ENCODE measurements around the gene AMPD1. TPM values are rescaled to one million over a fixed set of nuclear protein-coding genes. Genes with fewer than 3 reads are reported as not detected.

AMPD1 gene
- total RNA-seq, 4 donors from 2014 or later, result 0.82 to 3.2 (median 1.9) TPM; not detected in 1

- intact Hi-C loops (cut with DNase I; ENCODE audit: low total_unique reads) (no loop called here), in situ Hi-C loops (cut with MboI; ENCODE audit: low pct_ligation_motif_present in 1 of 4, low pct_unique_long_range_greater_than_20kb in 1 of 4, low sequenced_read_pairs in 3 of 4) (loop anchor here in 1 of 4 donors (25.0 kb wide), 1 partner anchor 115 kb away; the partner anchor contains the start of gene BCAS2)
- WGBS, 2 donors (ENCODE audit: low coverage in 1 of 2), result 86 to 94% methylated on average over 2 to 5 of the region's 5 CpGs
- H3K27ac ChIP-seq, result peak overlapping the region in 1 of 4 donors; percentile 27
- H3K27me3 ChIP-seq, result no peaks in the 10 kb centered on the region
- H3K36me3 ChIP-seq, result peaks cover 0 to 16% (median 7%) of the 10 kb centered on the region in 4 donors
- no peak for DNase-seq
- no peak overlapping the region for H3K4me3 ChIP-seq
- H3K9me3 ChIP-seq, result no peaks in the 10 kb centered on the region
- no peak for TF ChIP-seq EP300 (IDR thresholded peaks at IDR 0.05; ENCODE audit: low read depth)
- TF ChIP-seq CTCF (IDR thresholded peaks at IDR 0.05), result no peak
- TF ChIP-seq POLR2AphosphoS5 (IDR thresholded peaks at IDR 0.05), result no peak
- no peak for TF ChIP-seq POLR2A (IDR thresholded peaks at IDR 0.05)
- no peaks in the 10 kb centered on the region for H3K4me1 ChIP-seq
Observed at GRCh38 chr1:114702737-114703136, 7.4 kb upstream of the AMPD1 start.

GRCh38 chr1:114701931-114702330 is 6.6 kb upstream of the AMPD1 start:
- intact Hi-C loops (cut with DNase I; ENCODE audit: low total_unique reads), result no loop called here
- TF ChIP-seq POLR2AphosphoS5 (IDR thresholded peaks at IDR 0.05) (no peak), EP300 (IDR thresholded peaks at IDR 0.05; ENCODE audit: low read depth) (no peak), CTCF (IDR thresholded peaks at IDR 0.05) (no peak), POLR2A (IDR thresholded peaks at IDR 0.05) (no peak)
- no peaks in the 10 kb centered on the region for H3K9me3 ChIP-seq
- no peak for DNase-seq
- 69 to 71% methylated on average over 2 of the region's 2 CpGs for WGBS, 2 donors (ENCODE audit: low coverage in 1 of 2)
- H3K27me3 ChIP-seq, result no peaks in the 10 kb centered on the region
- H3K4me3 ChIP-seq, result no peak overlapping the region
- no peaks in the 10 kb centered on the region for H3K4me1 ChIP-seq
- no peak overlapping the region for H3K27ac ChIP-seq
- in situ Hi-C loops (cut with MboI; ENCODE audit: low pct_ligation_motif_present in 1 of 4, low pct_unique_long_range_greater_than_20kb in 1 of 4, low sequenced_read_pairs in 3 of 4), result loop anchor here in 1 of 4 donors (25.0 kb wide), 1 partner anchor 115 kb away; the partner anchor contains the start of gene BCAS2
- H3K36me3 ChIP-seq, result peaks cover 0 to 8% (median 4%) of the 10 kb centered on the region in 4 donors

GRCh38 chr1:114700036-114700600 is 4.8 kb upstream of the AMPD1 start:
- Histone ChIP-seq H3K4me3 (no peak overlapping the region), H3K27ac (no peak overlapping the region), H3K9me3 (no peaks in the 10 kb centered on the region), H3K36me3 (no peaks in the 10 kb centered on the region), H3K4me1 (no peaks in the 10 kb centered on the region), H3K27me3 (no peaks in the 10 kb centered on the region)
- DNase-seq, result no peak
- in situ Hi-C loops (cut with MboI; ENCODE audit: low pct_ligation_motif_present in 1 of 4, low pct_unique_long_range_greater_than_20kb in 1 of 4, low sequenced_read_pairs in 3 of 4) (loop anchor here in 1 of 4 donors (25.0 kb wide), 1 partner anchor 113 kb away; the partner anchor contains the start of gene BCAS2), intact Hi-C loops (cut with DNase I; ENCODE audit: low total_unique reads) (no loop called here)
- WGBS, 2 donors (ENCODE audit: low coverage in 1 of 2), result 57 to 69% methylated on average over 2 to 4 of the region's 4 CpGs
- no peak for TF ChIP-seq CTCF (IDR thresholded peaks at IDR 0.05)
- TF ChIP-seq POLR2AphosphoS5 (IDR thresholded peaks at IDR 0.05), result no peak
- no peak for TF ChIP-seq EP300 (IDR thresholded peaks at IDR 0.05; ENCODE audit: low read depth)
- TF ChIP-seq POLR2A (IDR thresholded peaks at IDR 0.05), result no peak

- no peak for TF ChIP-seq POLR2AphosphoS5 (IDR thresholded peaks at IDR 0.05)
- TF ChIP-seq EP300 (IDR thresholded peaks at IDR 0.05; ENCODE audit: low read depth), result no peak
- no peak for TF ChIP-seq POLR2A (IDR thresholded peaks at IDR 0.05)
- TF ChIP-seq CTCF (IDR thresholded peaks at IDR 0.05), result no peak
- no peaks in the 10 kb centered on the region for H3K36me3 ChIP-seq
- intact Hi-C loops (cut with DNase I; ENCODE audit: low total_unique reads) (no loop called here), in situ Hi-C loops (cut with MboI; ENCODE audit: low pct_ligation_motif_present in 1 of 4, low pct_unique_long_range_greater_than_20kb in 1 of 4, low sequenced_read_pairs in 3 of 4) (no loop called here)
- no peaks in the 10 kb centered on the region for H3K9me3 ChIP-seq
- H3K4me1 ChIP-seq, result no peaks in the 10 kb centered on the region
- peak overlapping the region in 1 of 4 donors; percentile 54 for H3K27ac ChIP-seq
- no peak for DNase-seq
- no peak overlapping the region for H3K4me3 ChIP-seq
- no peaks in the 10 kb centered on the region for H3K27me3 ChIP-seq
Observed at GRCh38 chr1:114696810-114697209, 1.5 kb upstream of the AMPD1 start.

Measured in transverse colon (tissue), 4 donors.